WERI-Rb-1 (cell line): ENCODE measurements around the gene NSG2.

Experiments used
- DNase-seq: peaks from one replicate; pipeline ENCODE4 v3.0.0-alpha.2; 2020
- H3K27ac ChIP-seq: fragments of 250-450 bp; sonication (Bioruptor Pico); 2 replicates; pipeline ENCODE4 v1.5.1; 2020; ENCODE audit warnings: mild to moderate bottlenecking, moderate library complexity
- H3K27me3 ChIP-seq: fragments of 250-450 bp; sonication (Bioruptor Pico); 2 replicates; pipeline ENCODE4 v1.5.1; 2021; ENCODE audit warnings: mild to moderate bottlenecking, low read depth, moderate library complexity; ENCODE audit not compliant: insufficient read depth, severe bottlenecking
- H3K36me3 ChIP-seq: fragments of 250-450 bp; sonication (Bioruptor Pico); 2 replicates; pipeline ENCODE4 v1.5.1; 2020; ENCODE audit warnings: mild to moderate bottlenecking, moderate library complexity
- H3K4me3 ChIP-seq: 2 replicates; pipeline ENCODE4 v1.5.1; 2011; ENCODE audit warnings: low read depth, mild to moderate bottlenecking, control low read depth, low read length
- H3K9me3 ChIP-seq: fragments of 250-450 bp; sonication (Bioruptor Pico); 2 replicates; pipeline ENCODE4 v1.5.1; 2021; ENCODE audit warnings: mild to moderate bottlenecking, moderate library complexity; ENCODE audit not compliant: severe bottlenecking
- CTCF ChIP-seq: IDR thresholded peaks from 2 replicates; pipeline ENCODE4 v1.5.1; 2011; ENCODE audit warnings: low read depth, mild to moderate bottlenecking, control low read depth, inconsistent platforms, low read length

Gene NSG2

GRCh38 chr5:174073122-174073660, 27.7 kb downstream of the NSG2 start:
- Histone ChIP-seq H3K27ac (no peak overlapping the region), H3K4me3 (no peak overlapping the region), H3K36me3 (no peaks in the 10 kb centered on the region), H3K9me3 (no peaks in the 10 kb centered on the region), H3K27me3 (peaks cover 3% of the 10 kb centered on the region)
- TF ChIP-seq CTCF, result no peak
- DNase-seq, result no peak

GRCh38 chr5:174074369-174074768, 28.9 kb downstream of the NSG2 start:
- H3K27me3 ChIP-seq, result peaks cover 3% of the 10 kb centered on the region
- no peak for TF ChIP-seq CTCF
- H3K27ac ChIP-seq, result no peak overlapping the region

GRCh38 chr5:174078416-174078815, 32.9 kb downstream of the NSG2 start:
- DNase-seq, result no peak
- no peak overlapping the region for H3K27ac ChIP-seq
- H3K4me3 ChIP-seq, result no peak overlapping the region
- peaks cover 3% of the 10 kb centered on the region for H3K27me3 ChIP-seq
- no peak for TF ChIP-seq CTCF
- H3K36me3 ChIP-seq, result no peaks in the 10 kb centered on the region
- H3K9me3 ChIP-seq, result no peaks in the 10 kb centered on the region

More at GRCh38 chr5:174074369-174074768, 28.9 kb downstream of the NSG2 start:
- H3K4me3 ChIP-seq, result no peak overlapping the region
- no peaks in the 10 kb centered on the region for H3K36me3 ChIP-seq
- no peaks in the 10 kb centered on the region for H3K9me3 ChIP-seq
- DNase-seq, result no peak

GRCh38 chr5:174082286-174082685, 36.8 kb downstream of the NSG2 start:
- TF ChIP-seq CTCF, result no peak
- Histone ChIP-seq H3K9me3 (no peaks in the 10 kb centered on the region), H3K27ac (no peak overlapping the region), H3K4me3 (no peak overlapping the region), H3K27me3 (no peaks in the 10 kb centered on the region), H3K36me3 (no peaks in the 10 kb centered on the region)
- DNase-seq, result no peak

- no peak overlapping the region for H3K27ac ChIP-seq
Observed at GRCh38 chr5:174083056-174083827, 37.7 kb downstream of the NSG2 start.

More at GRCh38 chr5:174083056-174083827, 37.7 kb downstream of the NSG2 start:
- H3K27me3 ChIP-seq, result no peaks in the 10 kb centered on the region
- H3K9me3 ChIP-seq, result no peaks in the 10 kb centered on the region
- no peak for DNase-seq
- H3K36me3 ChIP-seq, result no peaks in the 10 kb centered on the region
- TF ChIP-seq CTCF, result no peak
- H3K4me3 ChIP-seq, result no peak overlapping the region
